Lower lobe of right lung (tissue), 2 donors: ENCODE results near the gene PLEKHA3. TPM values are rescaled to one million over a fixed set of nuclear protein-coding genes. Genes with fewer than 3 reads are reported as not detected.
"Not testable (repeated sequence)": the region's sequence is repeated elsewhere in the genome, so short reads cannot be mapped to it uniquely, and the experiment has no call there.

ENCODE experiments used
- ATAC-seq, 2 donors: fragments of 200-7000 bp; cut with Tn5 transposase; one replicate each; pipeline ENCODE4 v1.9.1; 2020 to 2022; ENCODE audit warnings: mild to moderate bottlenecking in 2 of 2, moderate library complexity in 2 of 2
- DNase-seq: peaks from one replicate; pipeline ENCODE4 v3.0.0-alpha.2; 2020
- H3K27ac ChIP-seq: fragments of 200-600 bp; one replicate; pipeline ENCODE4 v1.8.0; 2022
- H3K27me3 ChIP-seq: fragments of 200-600 bp; one replicate; pipeline ENCODE4 v1.8.0; 2022; ENCODE audit warnings: low read depth
- H3K36me3 ChIP-seq: fragments of 200-600 bp; one replicate; pipeline ENCODE4 v1.8.0; 2022; ENCODE audit warnings: mild to moderate bottlenecking
- H3K4me1 ChIP-seq: fragments of 200-600 bp; one replicate; pipeline ENCODE4 v1.8.0; 2022
- H3K4me3 ChIP-seq: fragments of 200-600 bp; one replicate; pipeline ENCODE4 v1.8.0; 2022; ENCODE audit warnings: mild to moderate bottlenecking
- H3K9me3 ChIP-seq: fragments of 200-600 bp; one replicate; pipeline ENCODE4 v1.8.0; 2022
- CTCF ChIP-seq: fragments of 200-600 bp; IDR thresholded peaks from one replicate; pipeline ENCODE4 v1.8.0; 2022; ENCODE audit warnings: antibody characterized with exemption, mild to moderate bottlenecking
- intact Hi-C: fragments of 100-400 bp; cut with DNase I; formaldehyde crosslinking; loops from one replicate; pipeline ENCODE4 v1.11.0; 2022
- total RNA-seq: library from RNA; stranded (reverse); fragmentation: NEBNext Ultra II Directional; extraction: Animal tissue kit (Norgen Biotek cat#: 25700); gene quantifications from one replicate; pipeline ENCODE4 v1.2.1, GENCODE V29; 2021
- donor health status: DM: no; HTN: yes; CAD: no; lungs with severe emphysema.

The PLEKHA3 gene
- total RNA-seq, 1 donor from 2014 or later = 35.1 TPM

GRCh38 chr2:178517496-178517895, 37.2 kb downstream of the PLEKHA3 start:
- intact Hi-C loops = no loop called here
- DNase-seq = no peak
- Histone ChIP-seq H3K9me3 (no peaks in the 10 kb centered on the region), H3K36me3 (peaks cover 23% of the 10 kb centered on the region), H3K27ac (no peak overlapping the region), H3K4me3 (no peak overlapping the region), H3K4me1 (no peaks in the 10 kb centered on the region), H3K27me3 (no peaks in the 10 kb centered on the region)
- ATAC-seq = no peak
- no peak for TF ChIP-seq CTCF

GRCh38 chr2:178521304-178522150, 41.3 kb downstream of the PLEKHA3 start:
- Histone ChIP-seq H3K36me3 (peaks cover 14% of the 10 kb centered on the region), H3K27ac (no peak overlapping the region), H3K4me3 (no peak overlapping the region), H3K4me1 (peaks cover 11% of the 10 kb centered on the region), H3K27me3 (no peaks in the 10 kb centered on the region), H3K9me3 (no peaks in the 10 kb centered on the region)
- intact Hi-C loops = no loop called here
- no peak for ATAC-seq
- no peak for DNase-seq
- no peak for TF ChIP-seq CTCF

- Histone ChIP-seq H3K27me3 (no peaks in the 10 kb centered on the region), H3K4me3 (peak overlapping the region; percentile 75), H3K4me1 (peaks cover 11% of the 10 kb centered on the region), H3K27ac (peak overlapping the region; percentile 81), H3K9me3 (no peaks in the 10 kb centered on the region), H3K36me3 (peaks cover 10% of the 10 kb centered on the region)
- ATAC-seq = peak; percentile 98
- peak; percentile 80 for TF ChIP-seq CTCF
- peak; percentile 89 for DNase-seq
- intact Hi-C loops = no loop called here
These were observed 42.8 kb downstream of the PLEKHA3 start for GRCh38 chr2:178522950-178523595.

- Histone ChIP-seq H3K9me3 (no peaks in the 10 kb centered on the region), H3K4me1 (peaks cover 11% of the 10 kb centered on the region), H3K27ac (peak overlapping the region; percentile 81), H3K4me3 (peak overlapping the region; percentile 75), H3K27me3 (no peaks in the 10 kb centered on the region), H3K36me3 (peaks cover 7% of the 10 kb centered on the region)
- intact Hi-C loops = no loop called here
- ATAC-seq (peak; percentile 9 to 44), DNase-seq (no peak)
- no peak for TF ChIP-seq CTCF
These were observed 43.4 kb downstream of the PLEKHA3 start for GRCh38 chr2:178523596-178524134.

GRCh38 chr2:178525010-178525409, 44.8 kb downstream of the PLEKHA3 start:
- H3K9me3 ChIP-seq, H3K4me3 ChIP-seq, H3K36me3 ChIP-seq, DNase-seq, H3K27ac ChIP-seq, intact Hi-C loops, H3K27me3 ChIP-seq, ATAC-seq: not testable (repeated sequence)
- peaks cover 16% of the 10 kb centered on the region for H3K4me1 ChIP-seq

- H3K4me1 ChIP-seq = peaks cover 16% of the 10 kb centered on the region
- intact Hi-C loops, DNase-seq, ATAC-seq, H3K27ac ChIP-seq, H3K4me3 ChIP-seq, H3K36me3 ChIP-seq, H3K9me3 ChIP-seq, H3K27me3 ChIP-seq: not testable (repeated sequence)
These were observed 45.2 kb downstream of the PLEKHA3 start for GRCh38 chr2:178525460-178525859.
